Measurements from ENCODE around the gene PITPNB. TPM values are rescaled to one million over a fixed set of nuclear protein-coding genes. Genes with fewer than 3 reads are reported as not detected.

PITPNB gene
- total RNA-seq, 2 donors from 2014 or later = 59.6 to 68.2 TPM

DNA sequence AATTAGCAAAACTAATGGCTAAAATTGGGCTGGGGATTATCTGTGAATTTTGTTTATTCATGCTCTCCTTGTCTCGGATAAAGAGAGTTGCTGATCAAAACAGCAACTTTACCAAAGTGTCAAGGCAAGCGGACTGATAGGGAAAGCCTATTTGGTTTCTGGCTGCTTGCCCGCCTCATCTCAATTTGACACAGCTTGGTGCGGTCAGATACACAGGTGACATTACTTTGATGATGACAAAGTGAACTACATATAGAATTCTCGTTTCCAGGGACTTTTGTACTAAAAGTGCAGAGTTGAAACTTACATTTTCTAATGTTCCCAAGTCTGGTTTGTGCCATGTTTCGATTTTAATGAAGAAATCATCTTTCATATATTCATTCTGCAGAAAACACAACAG, 22.8 kb downstream of the PITPNB start:
- DNase-seq = no peak
- 96 to 98% methylated on average over 6 of the region's 6 CpGs for WGBS, 2 experiments (ENCODE audit: insufficient coverage in 1 of 2, insufficient read length in 1 of 2)
- no peak overlapping the region for H3K9ac ChIP-seq (ENCODE audit: extremely low read depth, low read length, poor library complexity, severe bottlenecking)
- no peaks in the 10 kb centered on the region for H3K4me1 ChIP-seq (ENCODE audit: control insufficient read depth, insufficient read depth, low read length)
- H3K27ac ChIP-seq (ENCODE audit: low read depth, low read length) = no peak overlapping the region
- peaks cover 90% of the 10 kb centered on the region for H3K36me3 ChIP-seq (ENCODE audit: control insufficient read depth, insufficient read depth, low read length)
- Mint-ChIP-seq H3K4me3 (no peak overlapping the region), H3K27me3 (ENCODE audit: insufficient read depth) (no peaks in the 10 kb centered on the region), H3K4me1 (peaks cover 17% of the 10 kb centered on the region), H3K36me3 (ENCODE audit: low read depth) (peaks cover 73% of the 10 kb centered on the region), H3K27ac (no peak overlapping the region), H3K9me3 (no peaks in the 10 kb centered on the region)
- H3K27me3 ChIP-seq (ENCODE audit: control insufficient read depth, insufficient read depth, low read length, poor library complexity, severe bottlenecking) = no peaks in the 10 kb centered on the region
- TF ChIP-seq, protein P1, sequence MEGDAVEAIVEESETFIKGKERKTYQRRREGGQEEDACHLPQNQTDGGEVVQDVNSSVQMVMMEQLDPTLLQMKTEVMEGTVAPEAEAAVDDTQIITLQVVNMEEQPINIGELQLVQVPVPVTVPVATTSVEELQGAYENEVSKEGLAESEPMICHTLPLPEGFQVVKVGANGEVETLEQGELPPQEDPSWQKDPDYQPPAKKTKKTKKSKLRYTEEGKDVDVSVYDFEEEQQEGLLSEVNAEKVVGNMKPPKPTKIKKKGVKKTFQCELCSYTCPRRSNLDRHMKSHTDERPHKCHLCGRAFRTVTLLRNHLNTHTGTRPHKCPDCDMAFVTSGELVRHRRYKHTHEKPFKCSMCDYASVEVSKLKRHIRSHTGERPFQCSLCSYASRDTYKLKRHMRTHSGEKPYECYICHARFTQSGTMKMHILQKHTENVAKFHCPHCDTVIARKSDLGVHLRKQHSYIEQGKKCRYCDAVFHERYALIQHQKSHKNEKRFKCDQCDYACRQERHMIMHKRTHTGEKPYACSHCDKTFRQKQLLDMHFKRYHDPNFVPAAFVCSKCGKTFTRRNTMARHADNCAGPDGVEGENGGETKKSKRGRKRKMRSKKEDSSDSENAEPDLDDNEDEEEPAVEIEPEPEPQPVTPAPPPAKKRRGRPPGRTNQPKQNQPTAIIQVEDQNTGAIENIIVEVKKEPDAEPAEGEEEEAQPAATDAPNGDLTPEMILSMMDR (conservative IDR thresholded peaks at IDR 0.05) = no peak
- H3K4me3 ChIP-seq (ENCODE audit: low read length) = no peak overlapping the region
- H3K9me3 ChIP-seq (ENCODE audit: control insufficient read depth, low read length) = no peaks in the 10 kb centered on the region

DNA sequence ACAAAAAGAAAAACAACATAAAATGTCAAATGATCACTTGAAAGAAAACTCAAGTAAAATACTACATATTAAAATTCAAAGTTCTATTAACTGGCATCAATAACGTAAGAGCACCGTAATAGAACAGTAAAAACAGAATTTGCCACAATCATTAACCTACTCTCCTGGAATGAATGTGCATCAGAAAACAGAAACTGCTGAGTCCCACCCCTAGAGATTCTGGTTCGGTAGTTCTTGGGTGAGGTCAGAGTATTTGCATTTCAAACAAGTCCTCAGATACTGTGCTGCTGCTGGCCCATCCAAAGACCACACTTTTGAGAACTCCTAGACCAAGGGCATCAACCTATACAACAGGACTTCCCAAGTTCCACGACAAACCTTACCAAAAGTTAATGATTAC, 23.5 kb downstream of the PITPNB start:
- TF ChIP-seq, protein P1 (conservative IDR thresholded peaks at IDR 0.05) = no peak
- Mint-ChIP-seq H3K27ac (no peak overlapping the region), H3K4me3 (no peak overlapping the region), H3K4me1 (peaks cover 11% of the 10 kb centered on the region), H3K36me3 (ENCODE audit: low read depth) (peaks cover 71% of the 10 kb centered on the region), H3K9me3 (no peaks in the 10 kb centered on the region), H3K27me3 (ENCODE audit: insufficient read depth) (no peaks in the 10 kb centered on the region)
- no peaks in the 10 kb centered on the region for H3K27me3 ChIP-seq (ENCODE audit: control insufficient read depth, insufficient read depth, low read length, poor library complexity, severe bottlenecking)
- peaks cover 90% of the 10 kb centered on the region for H3K36me3 ChIP-seq (ENCODE audit: control insufficient read depth, insufficient read depth, low read length)
- no peaks in the 10 kb centered on the region for H3K9me3 ChIP-seq (ENCODE audit: control insufficient read depth, low read length)
- 89 to 93% methylated on average over 3 to 4 of the region's 4 CpGs for WGBS, 2 experiments (ENCODE audit: insufficient coverage in 1 of 2, insufficient read length in 1 of 2)
- no peak overlapping the region for H3K4me3 ChIP-seq (ENCODE audit: low read length)
- no peak for DNase-seq
- no peaks in the 10 kb centered on the region for H3K4me1 ChIP-seq (ENCODE audit: control insufficient read depth, insufficient read depth, low read length)
- no peak overlapping the region for H3K27ac ChIP-seq (ENCODE audit: low read depth, low read length)
- H3K9ac ChIP-seq (ENCODE audit: extremely low read depth, low read length, poor library complexity, severe bottlenecking) = no peak overlapping the region

DNA sequence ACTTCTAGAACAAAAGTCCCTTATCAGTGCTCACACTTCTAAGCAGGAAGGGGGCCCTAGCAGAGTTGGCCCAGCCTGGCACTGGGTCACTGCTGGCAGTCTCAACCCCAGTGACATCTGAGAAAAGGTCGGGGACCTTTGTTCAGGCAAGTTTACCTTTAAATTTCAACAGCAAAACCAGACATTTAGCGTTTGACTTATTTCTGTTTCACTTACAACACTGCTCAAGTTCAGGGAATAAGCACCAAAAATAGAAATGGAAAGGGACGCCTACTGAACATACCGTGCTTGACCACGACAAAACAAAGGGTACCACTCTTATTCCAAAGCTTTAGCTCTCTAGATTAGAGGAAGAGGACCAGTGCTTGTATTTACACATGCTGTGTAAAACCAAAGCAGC, 26.2 kb downstream of the PITPNB start:
- H3K27me3 ChIP-seq (ENCODE audit: control insufficient read depth, insufficient read depth, low read length, poor library complexity, severe bottlenecking) = no peaks in the 10 kb centered on the region
- Mint-ChIP-seq H3K4me1 (peaks cover 12% of the 10 kb centered on the region), H3K27me3 (ENCODE audit: insufficient read depth) (no peaks in the 10 kb centered on the region), H3K27ac (no peak overlapping the region), H3K9me3 (no peaks in the 10 kb centered on the region), H3K36me3 (ENCODE audit: low read depth) (peaks cover 71% of the 10 kb centered on the region), H3K4me3 (no peak overlapping the region)
- no peaks in the 10 kb centered on the region for H3K4me1 ChIP-seq (ENCODE audit: control insufficient read depth, insufficient read depth, low read length)
- H3K9me3 ChIP-seq (ENCODE audit: control insufficient read depth, low read length) = no peaks in the 10 kb centered on the region
- peaks cover 88% of the 10 kb centered on the region for H3K36me3 ChIP-seq (ENCODE audit: control insufficient read depth, insufficient read depth, low read length)
- WGBS, 2 experiments (ENCODE audit: insufficient coverage in 1 of 2, insufficient read length in 1 of 2) = 95 to 100% methylated on average over 2 to 5 of the region's 5 CpGs
- H3K4me3 ChIP-seq (ENCODE audit: low read length) = no peak overlapping the region
- no peak for DNase-seq
- TF ChIP-seq, protein P1 (conservative IDR thresholded peaks at IDR 0.05) = no peak
- H3K27ac ChIP-seq (ENCODE audit: low read depth, low read length) = no peak overlapping the region
- H3K9ac ChIP-seq (ENCODE audit: extremely low read depth, low read length, poor library complexity, severe bottlenecking) = no peak overlapping the region
